SU-DHL-6 (cell line): Measurements from ENCODE around the gene XIRP2.

Source experiments
- CTCF ChIP-seq: fragments of 200-600 bp; sonication (generic); IDR thresholded peaks from one replicate; pipeline ENCODE4 v1.5.1; 2017; ENCODE audit warnings: antibody characterized with exemption, mild to moderate bottlenecking, low read length, moderate library complexity; ENCODE audit not compliant: insufficient read depth, poor library complexity, severe bottlenecking
- EZH2phosphoT487 ChIP-seq: fragments of 200-600 bp; sonication (generic), shearing (Covaris generic); conservative IDR thresholded peaks from 2 replicates; pipeline ENCODE4 v1.6.1; 2018; ENCODE audit warnings: mild to moderate bottlenecking, antibody characterized with exemption, low read length, moderate library complexity, mixed read lengths

- TF ChIP-seq CTCF (no peak), EZH2phosphoT487 (no peak)
Observed at GRCh38 chr2:167115541-167115940, 227.3 kb downstream of the XIRP2 start.
